GM18861 (cell line): Measurements from ENCODE around the gene ELN.

Experiments used
- ATAC-seq: cut with Tn5 transposase; IDR thresholded peaks from one replicate; pipeline ENCODE4 v1.9.1; 2021; ENCODE audit not compliant: unreplicated experiment

ELN gene

DNA sequence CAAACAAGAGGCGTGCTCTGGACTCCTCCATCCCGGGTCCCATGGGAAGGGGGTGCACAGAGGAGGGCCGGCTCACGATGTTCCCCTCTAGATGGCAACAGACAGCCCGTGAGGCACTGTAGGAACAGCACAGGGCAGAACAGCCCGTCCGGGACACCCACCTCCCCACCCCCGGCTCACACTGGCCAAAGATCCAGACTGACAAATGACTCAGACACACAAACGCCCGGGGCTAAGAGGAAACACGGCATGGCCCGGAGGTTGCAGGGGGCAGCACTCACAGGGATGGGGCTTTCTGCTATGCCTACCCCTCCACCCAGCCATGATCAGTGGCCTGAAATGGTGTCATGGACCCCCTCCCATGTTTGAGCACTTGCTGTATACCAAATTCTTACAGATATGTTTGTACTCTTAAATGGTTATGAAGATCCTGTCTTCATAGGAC is 4.9 kb upstream of the ELN start:
- no peak for ATAC-seq

DNA sequence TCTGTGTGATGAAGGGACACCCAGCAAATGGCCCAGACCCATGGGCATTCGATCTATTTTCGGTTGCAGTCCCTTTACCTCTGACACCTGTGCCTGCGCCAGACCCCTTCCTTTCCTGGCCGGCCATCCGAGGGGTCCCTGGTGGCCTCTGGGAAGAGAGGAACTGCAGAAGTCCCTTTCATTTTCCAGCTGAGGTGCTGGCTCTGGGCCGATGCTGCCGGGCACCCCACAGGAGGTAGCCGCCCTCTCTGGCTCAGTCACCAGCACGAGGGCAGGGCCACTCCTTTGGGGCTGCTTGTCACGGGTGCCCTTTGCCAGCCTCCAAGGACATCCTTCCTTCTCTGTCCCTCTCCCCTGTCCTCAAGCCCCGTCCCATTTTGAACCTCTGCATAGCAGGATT is 4.2 kb upstream of the ELN start:
- no peak for ATAC-seq

DNA sequence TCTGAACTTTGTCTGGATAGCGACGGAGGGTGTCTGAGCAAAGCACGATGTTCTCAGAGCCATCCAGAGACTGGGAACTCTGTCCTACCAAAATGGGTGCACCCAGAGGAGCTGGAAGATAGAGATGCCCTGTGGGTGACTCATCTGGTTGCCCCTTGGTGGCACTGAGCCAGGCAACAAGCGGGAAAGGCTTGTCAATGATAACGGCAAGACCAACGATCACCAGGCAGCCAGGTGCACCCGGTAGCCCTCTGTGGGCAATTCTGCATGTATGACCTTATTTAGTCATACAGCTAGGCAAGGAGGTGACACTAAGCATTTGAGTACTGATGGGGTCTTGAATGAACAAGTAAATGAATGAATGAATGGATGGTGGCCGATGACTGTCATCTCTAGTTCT is 2.8 kb upstream of the ELN start:
- ATAC-seq, result no peak

DNA sequence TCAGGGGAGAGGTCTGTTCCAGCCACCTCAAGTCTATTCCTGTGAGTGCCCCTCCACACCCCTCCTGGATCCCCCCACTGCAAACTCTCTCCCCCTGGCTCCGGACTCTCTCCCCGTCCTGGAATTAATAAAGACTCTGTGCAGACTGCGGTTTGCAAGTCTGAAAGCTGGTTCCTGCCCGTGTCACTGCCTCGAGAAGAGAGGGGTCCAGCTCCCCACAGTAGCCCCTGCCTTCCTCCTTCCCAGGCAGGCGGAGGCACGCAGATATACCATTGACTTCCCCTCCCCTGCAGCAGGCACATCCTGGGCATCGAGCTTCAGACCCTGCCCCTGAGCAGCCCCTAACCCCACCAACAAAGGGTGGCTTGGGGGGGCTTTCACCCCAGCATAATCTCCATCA is 2.2 kb upstream of the ELN start:
- ATAC-seq, result no peak

DNA sequence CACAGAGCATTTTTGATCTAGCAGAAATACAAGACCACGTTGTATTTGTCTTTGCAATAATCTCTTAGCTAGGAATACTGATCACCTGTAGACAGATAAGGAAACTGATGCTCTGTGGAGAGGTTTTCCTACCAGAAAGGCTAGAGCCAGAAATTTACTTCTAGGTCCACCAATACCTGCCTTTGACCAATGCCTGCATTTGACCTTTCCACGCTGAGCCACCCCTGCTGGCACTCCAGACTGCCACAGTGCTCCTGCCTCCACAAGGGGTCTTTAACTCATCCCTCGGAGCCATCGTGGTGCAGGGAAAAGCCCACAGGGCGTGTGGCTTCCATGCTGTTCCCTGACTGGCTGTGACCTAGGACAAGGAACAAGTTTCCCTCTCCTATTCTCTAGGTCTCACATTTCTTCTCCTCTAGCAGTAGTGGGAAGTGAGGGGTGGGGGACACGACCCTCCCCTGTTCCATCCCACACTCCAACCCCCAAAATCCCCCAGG is 1.5 kb upstream of the ELN start:
- ATAC-seq, result no peak

DNA sequence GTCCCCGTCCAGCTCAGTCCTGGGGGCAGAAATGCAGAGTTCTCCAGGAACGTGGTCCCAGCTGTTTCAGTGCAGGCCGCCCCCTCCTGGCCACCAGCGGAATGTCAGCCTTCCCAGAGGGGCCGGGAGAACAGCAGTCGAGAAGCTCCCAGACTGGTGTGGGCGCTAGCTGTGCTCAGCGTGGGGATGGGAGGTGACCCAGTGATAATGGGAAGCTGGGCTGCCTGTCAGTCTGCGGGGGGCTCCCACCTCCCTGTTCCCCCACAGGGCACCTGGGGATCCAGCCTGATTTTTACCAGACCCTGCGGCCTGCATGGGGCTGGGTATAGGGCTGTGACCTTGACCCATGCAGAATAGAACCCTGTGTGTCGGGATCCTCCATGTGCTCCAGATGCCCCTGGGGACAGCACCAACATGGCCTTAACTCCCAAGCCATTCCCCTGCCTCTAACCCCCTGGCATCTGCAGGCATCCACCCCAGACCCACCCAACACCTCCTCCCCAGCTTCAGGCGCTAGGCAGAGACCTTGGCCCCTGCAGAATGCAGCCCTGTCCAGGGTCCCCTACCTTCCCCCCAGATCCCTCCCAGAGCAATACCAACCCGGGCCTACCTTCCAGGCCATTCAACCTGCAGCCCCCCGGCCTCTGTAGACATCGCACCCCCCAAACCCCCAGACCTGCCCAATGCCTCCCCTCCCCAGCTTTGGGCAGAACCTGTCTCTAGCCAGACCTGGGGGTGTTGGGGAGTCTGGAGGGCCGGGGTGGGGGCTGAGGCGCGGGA is 880 bp upstream of the ELN start:
- no peak for ATAC-seq

DNA sequence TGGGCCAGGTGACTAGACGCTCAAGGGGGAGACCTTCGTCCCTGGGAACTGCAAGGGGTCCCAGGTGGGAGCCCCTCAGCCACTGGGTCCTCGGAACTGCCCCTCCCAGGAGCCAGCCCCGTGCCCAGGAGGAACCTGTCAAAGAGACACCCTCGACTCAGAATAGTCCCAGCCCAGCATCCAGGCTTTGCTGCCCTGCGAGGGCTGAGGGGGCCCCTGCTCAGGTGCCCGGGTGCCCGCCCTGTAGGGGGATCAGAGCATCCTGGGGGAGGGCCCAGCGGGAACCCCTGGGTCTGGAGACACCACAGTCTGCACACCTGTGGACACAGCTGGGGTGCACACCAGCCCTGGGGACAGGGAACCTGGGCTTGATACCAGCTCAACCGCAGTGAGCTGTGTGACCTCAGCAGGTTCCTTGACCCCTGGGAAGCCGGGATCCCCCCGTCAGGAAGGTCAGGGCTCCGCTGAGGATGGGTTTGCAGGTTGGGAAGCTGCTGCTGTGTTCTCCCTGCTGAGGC is 407 bp downstream of the ELN start:
- no peak for ATAC-seq

DNA sequence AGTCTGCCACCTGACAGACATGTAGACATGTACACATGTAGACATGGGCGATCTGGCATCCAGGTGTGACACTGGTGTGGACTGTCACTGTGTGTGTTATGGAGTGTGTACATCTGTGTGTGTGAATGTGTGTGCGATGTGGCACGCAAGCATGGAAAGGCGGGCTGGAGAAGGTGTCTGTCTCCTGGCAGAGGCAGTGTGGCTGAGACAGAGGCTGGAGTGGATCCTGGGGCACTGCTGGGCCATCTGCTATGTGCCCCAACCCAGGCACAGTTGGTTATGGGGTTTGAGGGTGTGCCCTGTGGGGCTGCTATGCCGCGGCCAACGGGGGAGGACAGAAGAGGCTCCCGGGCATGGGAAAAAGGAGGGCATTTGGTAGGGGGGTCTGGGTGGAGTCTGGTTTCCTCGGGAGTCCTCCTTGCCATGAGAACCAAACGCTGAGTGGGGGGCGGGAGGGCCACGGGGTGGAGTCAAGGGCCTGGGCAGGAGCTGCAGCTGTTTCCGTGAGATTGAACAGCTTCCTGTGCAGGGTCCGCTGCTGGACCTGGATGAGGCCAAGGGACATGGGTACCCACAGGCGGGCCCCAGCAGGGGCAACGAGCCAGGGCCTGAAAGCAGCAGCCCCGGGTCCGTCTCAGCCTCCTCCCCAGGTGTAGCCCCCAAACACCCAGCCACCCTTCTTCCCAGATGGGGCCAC is 1.3 kb downstream of the ELN start:
- no peak for ATAC-seq

DNA sequence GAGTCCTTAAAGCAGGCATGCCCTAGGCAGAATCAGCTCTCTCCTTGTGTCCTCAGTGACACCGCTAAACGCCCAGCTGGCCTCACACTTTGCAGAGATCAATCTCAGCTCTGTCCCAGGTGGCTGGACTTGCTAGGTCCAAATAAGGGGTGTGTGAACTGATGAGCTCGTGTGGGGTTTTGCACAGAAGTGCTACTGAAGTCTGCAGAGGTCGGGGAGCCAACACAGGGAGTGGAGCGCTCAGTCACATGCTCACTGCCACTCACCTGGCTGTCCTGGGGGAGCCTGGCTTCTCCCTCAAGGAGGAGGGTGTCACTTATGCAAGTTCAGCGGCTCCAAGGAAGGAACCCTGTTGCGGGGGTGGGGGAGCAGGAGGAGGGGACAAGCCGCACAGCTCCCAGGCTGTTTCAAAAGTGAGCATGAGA is 2.0 kb downstream of the ELN start:
- no peak for ATAC-seq

DNA sequence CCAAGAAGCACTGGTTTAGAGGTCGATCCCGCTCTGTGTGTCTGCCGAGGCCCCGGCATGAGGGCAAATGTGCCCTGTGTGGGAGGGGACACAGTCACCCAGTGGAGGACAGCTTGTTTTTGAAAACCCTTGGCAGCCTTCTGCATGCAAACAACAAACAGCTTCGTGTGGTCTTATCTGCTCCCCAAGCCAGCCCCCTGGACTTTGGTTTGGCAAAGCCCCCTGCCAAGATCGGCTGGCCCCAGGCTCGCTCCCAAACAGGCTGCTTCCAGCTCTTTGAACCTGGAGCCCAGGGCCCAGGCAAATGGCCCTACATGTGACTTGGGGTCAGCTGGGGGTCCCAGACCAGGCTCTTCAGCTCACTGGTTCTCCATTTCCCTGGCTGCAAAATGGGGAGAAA is 2.9 kb downstream of the ELN start:
- ATAC-seq, result no peak

DNA sequence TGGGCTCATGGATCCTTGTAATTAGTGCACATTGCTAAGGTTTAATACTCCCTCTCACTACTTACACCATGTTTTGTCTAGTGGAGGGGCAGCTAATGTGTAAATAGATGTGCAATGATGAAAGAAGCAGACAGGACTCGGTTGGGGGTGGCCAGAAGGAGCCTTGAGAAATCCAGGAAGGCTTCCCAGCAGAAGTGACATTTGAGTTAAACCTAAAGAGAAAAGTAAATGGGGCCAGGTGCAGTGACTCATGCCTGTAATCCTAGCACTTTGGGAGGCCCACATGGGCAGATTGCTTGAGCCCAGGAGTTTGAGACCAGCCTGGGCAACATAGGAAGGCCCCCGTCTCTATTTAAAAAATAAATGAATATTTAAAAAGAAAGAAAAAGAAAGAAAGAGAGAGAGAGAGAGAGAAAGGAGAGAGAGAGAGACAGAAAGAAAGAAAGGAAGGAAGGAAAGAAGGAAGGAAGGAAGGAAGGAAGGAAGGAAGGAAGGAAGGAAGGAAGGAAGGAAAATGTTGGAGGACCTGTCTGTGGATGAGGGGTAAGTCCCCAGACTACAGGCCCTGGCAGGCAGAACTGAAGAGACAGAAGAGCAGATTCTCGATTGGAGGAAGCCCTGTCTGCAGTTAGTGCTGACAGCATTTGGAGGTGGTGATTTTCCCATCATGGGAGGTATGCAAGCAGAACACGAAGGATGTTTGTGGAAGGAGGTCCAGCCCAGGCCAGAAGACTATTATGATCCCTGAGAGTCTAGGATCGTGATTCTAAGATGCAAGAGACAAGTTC is 3.6 kb downstream of the ELN start:
- no peak for ATAC-seq

DNA sequence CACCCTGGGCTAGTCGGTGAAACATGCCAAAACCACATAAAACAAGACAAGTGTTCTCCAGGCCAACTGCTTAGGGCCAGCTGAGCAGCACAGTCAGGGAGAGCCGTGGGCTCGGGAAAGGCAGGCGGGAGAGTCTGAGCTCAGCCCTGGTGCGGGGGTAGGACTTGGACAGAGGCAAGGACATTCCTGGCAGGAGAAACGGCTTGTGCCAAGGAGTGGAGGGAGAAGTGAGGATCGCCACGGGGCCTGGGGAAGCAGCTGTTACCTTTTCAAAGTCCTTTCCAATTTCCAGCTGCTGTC is 4.2 kb downstream of the ELN start:
- no peak for ATAC-seq

DNA sequence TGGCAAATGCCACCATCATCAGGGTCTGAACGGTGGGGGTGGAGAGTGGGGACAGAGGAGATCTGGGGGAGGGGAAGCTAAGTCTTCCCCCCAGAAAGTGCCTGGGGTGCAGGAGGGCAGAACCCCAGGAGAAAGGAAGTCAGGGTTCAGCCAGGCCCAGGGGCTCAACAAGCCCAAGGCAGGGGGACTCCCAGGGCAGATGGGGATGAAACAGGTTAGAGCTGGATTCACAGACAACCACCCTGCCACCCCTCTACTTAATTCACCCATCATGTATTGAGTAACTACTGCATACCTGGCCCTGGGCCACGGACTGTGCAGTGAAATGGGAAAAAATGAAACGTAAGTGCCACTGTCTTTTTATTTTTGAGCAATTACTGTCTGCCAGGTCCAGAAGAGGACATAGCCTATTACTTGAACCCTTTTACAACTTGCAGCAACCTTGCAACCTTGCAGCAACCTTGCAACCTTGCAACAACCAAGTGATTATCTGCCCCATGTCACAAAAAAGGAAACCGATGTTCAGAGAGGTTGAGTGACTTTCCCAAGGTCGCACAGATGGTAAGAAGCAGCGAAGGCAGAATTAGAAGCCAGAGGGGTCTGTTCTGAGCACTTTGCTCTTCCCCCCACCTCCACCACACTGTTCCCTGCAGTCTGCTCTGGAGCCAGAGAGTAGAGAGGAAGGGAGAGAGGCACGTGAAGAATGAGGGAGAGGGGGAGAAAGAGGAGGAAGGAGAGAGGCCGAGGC is 4.8 kb downstream of the ELN start:
- ATAC-seq, result no peak

DNA sequence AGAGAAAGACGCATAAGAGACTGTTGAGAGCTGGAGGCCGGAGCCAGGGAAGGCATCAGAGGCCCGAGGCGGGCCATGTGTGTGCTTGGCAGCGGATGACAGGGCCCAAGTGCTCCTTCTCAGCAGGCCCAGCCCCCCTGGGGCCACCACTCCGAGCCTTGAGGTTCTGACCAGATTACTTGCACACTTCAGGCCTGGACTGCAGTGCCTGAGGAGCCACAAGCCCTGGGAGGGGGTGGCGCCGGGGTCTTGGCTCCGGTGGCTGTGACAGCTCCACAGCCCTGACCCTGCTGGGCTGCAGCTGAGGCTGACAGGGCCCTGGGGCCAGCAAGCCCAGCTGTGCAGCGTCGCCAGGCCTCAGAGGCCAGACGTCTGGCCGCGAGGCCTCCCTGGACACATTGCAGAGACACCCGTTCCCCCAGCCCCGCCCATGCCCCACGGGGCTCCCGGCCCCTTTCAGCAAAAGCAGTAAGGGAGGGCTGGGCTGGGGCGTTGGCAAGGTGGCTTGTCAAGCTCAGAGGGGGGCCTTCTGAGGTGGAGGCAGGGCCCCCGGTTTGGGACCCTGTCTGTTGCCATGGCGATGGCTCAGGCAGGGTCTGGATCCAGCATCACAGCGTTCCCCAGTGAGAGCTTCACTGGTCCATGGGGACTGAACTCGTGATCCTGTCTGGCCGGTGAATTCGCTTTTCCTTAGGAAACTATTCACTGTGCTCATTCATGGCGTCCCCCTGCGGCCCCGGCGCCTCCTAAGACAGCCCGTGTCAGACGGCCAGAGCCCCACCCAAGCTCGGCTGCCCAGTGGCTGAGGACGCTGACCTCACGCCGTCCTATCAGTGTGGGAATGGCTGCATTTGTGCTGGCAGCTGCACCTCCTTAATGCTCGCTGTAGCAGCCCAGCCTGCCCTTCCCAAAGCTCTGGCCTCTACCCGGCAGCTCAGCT is 5.7 kb downstream of the ELN start:
- no peak for ATAC-seq

DNA sequence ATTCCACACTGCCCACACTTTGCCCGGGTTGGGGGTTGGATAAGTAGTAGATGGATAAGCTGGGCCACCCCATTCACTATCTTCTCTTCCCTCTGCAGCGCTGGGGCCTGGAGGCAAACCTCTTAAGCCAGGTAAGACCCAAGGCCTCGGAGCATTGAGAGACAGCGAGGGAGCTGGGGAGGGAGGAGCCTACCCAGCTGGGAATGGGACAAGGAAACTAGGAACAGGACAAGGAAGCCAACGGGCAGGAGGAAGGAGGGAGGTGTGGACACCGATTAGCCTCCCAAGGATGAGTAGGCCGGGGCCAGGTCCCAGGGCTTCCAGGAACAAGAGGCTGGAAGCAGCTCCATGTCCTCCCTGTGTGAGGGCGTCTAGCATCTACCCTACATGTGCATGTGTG is 9.6 kb downstream of the ELN start:
- ATAC-seq, result no peak

DNA sequence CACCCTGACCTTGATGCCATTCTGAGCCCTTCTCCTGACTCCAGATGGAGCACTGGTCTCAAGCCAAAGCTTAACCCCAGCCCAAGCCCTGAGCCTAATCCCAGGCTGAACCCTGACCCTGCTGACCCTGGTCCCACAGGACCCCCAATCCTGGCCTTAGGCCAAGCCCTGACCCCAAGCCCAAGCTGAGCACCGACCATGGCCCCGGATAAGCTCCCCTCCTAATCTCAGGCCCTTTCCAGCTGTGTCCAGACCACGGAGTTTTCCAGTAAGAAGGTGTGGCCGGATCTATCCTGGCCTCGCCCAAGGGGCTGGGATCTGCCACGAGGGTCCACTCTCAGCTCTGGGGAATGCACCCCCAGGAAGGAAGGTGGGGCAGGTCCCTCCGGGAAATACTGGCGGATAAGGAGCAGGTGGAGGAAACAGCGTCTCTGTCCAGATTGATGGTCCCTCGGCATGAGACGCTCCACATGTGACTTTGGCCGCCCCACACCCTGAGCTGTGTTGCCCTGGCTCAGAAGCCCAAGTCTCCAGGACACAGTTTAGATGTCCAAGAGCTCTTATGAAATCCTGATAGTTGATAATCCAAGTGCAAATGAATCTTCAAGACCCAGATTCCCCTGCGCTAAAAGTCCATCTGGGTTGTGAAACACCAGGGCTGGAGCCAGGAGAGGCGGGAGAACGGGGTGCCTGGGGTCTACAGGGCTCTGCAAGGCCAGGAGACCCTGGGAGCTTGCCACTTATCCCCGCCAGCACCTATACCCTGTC is 10.4 kb downstream of the ELN start:
- ATAC-seq, result no peak

DNA sequence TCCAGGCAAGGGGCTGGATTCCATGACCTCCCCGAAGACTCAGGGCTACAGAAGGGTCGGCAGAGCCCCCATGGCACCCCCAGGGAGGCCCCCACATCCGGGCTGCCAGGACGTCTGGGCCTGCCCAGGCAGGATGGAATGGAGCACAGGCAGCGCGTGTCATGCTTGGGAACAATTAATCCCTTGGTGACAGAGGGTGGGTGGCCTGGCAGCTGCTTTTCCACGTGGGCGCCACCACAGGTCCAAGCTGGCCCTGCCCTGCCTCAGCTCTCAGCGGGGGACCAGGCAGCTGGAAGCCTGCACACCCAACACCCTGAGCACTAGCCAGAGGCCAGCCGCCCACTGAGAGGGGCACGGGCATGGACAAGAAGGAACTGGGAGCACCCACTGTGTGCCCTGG is 11.4 kb downstream of the ELN start:
- no peak for ATAC-seq

DNA sequence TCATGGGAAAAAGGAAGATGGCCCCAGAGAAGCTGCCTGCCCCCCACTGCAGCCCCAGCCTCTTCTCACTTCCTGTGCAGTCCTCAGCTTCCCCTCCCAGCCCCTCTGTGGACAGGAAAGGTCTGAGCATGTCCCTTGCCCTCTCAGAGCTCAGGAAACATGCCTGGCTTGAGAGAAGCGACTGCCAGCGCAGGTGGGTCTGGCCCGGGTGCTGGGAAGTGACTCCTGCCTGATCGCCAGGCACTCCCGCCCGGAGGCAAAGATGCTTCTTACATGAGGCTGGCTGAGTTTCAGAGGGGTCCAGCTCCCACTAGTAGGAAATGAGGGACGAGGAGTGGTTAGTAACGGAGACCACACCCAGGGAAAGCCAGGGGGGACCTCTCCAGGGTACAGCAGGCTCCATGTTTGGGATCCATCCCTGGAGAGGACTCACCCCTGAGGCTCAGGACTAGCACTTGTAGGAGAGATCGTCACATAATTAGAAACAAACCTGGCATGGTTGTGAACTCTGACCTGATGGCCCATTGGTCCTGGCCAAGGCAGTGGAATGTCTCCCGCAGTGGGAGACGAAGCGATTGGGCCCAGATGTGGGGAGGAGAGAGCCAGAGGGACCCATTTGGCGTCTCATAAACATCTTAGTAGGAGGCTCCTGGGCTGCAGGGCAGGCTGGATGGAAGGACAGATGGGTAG is 12.3 kb downstream of the ELN start:
- ATAC-seq, result no peak
